8988T (cell line): ENCODE data around the gene HIVEP1.
"Not testable (repeated sequence)": the region's sequence is repeated elsewhere in the genome, so short reads cannot be mapped to it uniquely, and the experiment has no call there.

Source experiments
- DNase-seq: peaks from one replicate; pipeline ENCODE4 v3.0.0; 2011

HIVEP1 gene

DNA sequence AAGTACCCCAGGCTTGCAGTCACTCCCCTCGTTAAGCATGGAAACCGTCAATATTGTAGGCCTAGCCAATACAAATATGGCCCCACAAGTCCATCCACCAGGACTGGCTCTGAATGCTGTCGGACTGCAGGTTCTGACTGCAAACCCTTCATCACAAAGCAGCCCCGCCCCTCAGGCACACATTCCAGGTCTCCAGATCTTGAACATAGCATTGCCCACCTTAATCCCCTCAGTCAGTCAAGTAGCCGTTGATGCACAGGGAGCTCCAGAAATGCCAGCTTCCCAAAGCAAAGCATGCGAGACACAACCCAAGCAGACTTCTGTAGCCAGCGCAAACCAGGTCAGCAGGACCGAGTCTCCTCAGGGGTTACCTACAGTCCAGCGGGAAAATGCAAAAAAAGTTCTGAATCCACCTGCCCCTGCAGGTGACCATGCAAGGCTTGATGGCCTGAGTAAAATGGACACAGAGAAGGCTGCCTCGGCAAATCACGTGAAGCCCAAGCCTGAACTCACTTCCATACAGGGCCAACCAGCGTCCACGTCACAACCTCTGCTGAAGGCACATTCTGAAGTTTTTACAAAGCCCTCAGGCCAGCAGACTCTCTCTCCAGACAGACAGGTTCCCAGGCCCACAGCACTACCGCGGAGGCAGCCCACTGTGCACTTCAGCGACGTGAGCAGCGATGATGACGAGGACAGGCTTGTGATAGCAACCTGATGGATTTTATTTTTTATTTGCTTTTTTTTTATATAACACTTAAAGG, 151.8 kb downstream of the HIVEP1 start:
- no peak for DNase-seq

- no peak for DNase-seq
Observed at GRCh38 chr6:12164508-12164770, 152.3 kb downstream of the HIVEP1 start.

DNA sequence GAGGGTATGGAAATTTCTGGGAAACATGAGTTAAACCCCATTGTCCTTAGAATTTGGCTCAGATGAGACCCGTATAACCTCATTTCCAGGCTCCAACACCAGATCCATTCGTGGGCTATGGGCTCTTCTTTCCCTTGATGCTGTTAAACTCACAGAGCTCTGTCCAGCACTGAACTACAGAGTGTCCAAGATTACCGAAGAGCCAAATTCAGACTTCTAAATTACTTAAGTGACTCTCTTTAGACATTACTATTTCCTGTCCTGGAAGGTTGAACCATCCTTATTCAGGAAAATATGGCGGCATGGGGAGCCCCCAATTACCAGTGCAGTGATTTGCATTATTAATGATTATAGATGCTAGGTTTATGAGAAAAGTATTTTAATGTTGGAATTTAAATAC, 153.2 kb downstream of the HIVEP1 start:
- no peak for DNase-seq

DNA sequence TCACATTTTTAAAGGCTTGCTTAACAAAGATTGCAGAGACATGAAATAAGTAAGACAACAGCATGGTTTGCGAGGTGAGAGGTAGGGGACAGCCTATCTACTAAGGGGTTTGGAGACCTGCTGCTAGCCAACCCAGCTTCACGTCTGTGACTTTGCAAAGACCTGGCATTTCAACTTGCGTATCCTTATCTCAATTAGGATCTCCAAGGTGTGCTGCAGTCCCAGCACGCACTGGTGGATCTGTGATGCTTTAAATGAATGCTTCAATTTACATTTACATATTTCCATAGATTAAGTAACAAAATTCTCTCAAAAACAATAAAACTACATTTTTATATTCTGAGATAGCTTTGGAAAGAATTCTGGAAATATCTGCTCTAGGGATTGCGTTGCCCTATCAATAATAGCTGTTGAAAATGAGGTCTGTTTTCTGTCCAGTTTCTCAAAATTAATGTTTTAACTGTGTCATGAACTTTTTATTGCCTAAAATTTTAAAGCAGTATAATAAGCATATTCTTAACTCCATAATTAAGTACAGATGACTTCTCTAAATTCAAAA, 153.7 kb downstream of the HIVEP1 start:
- no peak for DNase-seq

DNA sequence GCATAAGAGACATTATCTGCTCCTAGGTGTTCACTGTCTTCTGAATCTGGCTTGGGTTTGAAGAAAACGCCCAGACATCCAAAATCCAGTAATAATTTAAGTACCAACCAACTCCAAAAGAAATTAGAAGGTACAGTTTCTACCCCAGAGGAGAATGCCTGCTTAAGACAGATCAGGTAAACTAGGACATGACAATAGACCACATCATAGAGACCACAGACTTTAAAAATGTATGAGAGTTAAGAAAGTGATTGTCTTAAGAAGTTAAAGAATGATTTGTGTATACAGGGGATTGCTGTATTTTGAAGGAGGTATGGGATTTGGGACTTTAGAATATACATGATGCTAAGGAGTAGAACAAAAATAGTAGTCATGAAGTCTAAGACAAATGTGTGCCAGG, 157.3 kb downstream of the HIVEP1 start:
- no peak for DNase-seq

DNA sequence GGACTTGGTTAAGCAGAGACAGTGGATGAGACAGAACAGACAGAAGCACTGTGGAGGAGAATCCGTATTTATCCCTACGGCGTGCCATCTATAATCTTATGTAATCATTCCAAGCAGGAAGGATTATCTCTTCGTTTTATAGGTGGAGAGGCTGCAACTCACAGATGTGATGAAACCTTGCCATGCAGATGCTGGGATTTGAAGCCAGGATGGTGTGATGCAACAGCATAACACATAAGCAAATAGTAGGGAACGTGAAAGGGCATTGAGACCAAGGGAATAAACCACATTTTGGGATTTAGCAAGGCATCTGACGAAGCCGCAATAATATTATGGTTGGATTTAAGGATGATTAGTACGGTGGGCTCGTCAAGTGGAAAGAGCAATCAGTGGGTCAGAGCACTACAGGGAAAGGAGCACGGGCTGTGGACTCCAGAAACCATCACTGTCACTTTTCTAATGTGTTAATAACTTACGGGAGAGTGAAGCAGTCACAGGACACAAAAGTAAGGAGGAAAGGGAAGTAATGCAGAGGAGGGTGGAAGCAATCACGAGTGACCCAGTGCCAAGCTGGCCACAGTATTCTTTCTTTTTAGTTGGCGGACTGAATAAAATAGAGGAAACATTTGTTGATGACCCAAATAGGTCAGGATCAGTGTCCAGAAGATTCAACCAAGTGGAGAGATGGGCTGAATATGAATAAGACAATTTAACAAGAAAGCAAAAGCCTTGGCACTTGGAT, 158.4 kb downstream of the HIVEP1 start:
- no peak for DNase-seq

GRCh38 chr6:12171717-12172116, 159.6 kb downstream of the HIVEP1 start:
- no peak for DNase-seq

GRCh38 chr6:12172572-12172971, 160.5 kb downstream of the HIVEP1 start:
- no peak for DNase-seq

- no peak for DNase-seq
Observed at GRCh38 chr6:12173181-12173580, 161.1 kb downstream of the HIVEP1 start.

- DNase-seq, result no peak
Observed at GRCh38 chr6:12173661-12174060, 161.5 kb downstream of the HIVEP1 start.

DNA sequence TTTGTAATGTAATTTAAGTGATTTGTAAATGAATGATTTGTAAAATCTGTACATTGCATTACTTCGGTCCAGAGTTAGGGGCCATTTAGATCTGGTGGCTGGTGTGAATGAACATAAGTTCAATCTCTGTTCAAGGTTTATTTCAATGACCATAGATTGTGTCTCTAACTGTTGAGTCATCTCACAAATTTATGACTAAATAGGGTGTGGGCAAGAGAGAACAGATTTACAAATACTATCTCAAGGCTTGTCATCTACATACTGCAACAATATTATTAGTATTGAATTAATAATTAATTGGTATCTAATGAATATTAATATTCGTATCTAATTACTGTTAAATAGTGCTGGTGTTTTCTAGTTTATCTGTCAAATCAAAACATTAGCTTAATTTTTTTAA, 162.8 kb downstream of the HIVEP1 start:
- no peak for DNase-seq

DNA sequence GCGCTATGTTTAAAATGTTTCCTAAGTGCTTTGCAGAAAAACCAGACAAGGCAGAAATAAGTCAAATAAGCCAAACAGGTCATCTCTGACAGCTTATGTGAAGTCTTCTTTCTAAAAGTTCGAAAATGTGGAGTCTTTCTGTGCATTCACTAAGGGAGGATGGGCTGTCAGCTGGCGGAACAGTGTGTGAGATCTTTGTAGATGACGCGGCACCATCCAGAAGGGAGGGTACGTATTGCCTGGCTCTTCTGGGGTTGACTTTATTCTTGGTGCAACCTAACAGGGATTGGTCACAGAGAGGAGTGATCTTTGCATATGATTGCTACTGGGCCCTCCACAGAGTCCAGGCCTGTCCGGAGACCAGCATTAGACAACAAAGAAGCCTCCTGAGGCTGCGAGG, 163.5 kb downstream of the HIVEP1 start:
- DNase-seq, result no peak

DNA sequence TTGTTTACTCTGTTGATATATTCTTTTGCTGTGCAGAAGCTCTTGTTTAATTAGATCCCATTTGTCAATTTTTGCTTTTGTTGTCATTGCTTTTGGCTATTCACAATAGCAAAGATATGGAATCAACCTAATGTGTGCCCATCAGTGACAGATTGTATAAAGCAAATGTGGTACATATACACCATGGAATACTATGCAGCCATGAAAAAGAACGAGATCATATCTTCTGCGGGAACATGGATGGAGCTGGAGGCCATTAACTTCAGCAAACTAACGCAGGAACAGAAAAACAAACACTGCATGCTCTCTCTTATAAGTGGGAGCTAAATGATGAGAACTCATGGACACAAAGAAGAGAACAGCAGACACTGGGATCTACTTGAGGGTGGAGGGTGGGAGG, 164.7 kb downstream of the HIVEP1 start:
- DNase-seq, result not testable (repeated sequence)

- DNase-seq, result no peak
Observed at GRCh38 chr6:12178521-12178920, 166.4 kb downstream of the HIVEP1 start.

- no peak for DNase-seq
Observed at GRCh38 chr6:12181481-12181880, 169.4 kb downstream of the HIVEP1 start.

- no peak for DNase-seq
Observed at GRCh38 chr6:12182676-12183075, 170.6 kb downstream of the HIVEP1 start.

DNA sequence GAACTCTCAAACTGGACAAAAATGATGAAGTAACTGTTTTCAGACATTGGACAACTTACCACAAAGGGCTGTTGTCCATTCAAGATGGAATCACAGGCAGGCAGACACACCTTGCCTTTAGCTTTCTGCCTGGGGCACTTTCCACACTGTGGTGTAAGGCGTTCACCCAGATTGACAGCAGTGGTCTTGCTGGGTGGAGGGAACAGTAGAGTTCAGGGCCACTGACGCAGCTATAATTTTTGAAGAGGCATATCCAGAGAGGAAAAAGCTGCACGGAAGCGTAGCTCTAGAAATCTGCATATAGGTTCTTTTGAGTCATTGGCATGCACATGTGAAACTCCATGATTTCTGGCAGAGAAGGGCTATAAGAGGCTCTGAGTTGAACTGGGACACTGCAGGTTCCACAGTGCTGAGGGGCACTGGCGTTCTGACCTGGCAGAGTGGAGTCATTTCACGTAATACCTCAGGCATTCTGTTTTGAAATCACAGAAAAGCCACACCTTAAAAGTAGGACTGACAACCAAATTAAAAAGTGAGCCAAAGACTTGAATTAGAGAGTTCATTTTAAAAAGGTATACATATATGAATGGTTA, 173.1 kb downstream of the HIVEP1 start:
- DNase-seq, result no peak

GRCh38 chr6:12186528-12186927, 174.4 kb downstream of the HIVEP1 start:
- no peak for DNase-seq

GRCh38 chr6:12189150-12189549, 177.0 kb downstream of the HIVEP1 start:
- no peak for DNase-seq

DNA sequence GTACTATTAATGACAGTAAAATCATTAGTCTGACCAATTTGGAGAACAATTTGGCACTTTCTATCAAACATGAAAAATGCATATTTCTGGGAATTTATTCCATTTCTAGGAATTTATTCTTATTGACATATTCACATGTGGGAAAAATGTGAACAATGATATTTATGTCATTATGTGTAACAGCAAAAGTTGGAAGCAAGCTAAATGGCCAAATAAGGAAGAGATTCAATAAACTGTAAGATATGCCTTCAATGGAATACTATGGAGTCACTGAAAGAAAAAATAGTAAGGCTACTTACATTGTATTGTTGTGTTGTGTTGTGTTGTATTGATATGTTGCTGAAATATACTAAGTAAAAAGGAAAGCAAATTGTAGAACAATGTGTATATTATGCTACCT, 177.5 kb downstream of the HIVEP1 start:
- DNase-seq, result no peak

DNA sequence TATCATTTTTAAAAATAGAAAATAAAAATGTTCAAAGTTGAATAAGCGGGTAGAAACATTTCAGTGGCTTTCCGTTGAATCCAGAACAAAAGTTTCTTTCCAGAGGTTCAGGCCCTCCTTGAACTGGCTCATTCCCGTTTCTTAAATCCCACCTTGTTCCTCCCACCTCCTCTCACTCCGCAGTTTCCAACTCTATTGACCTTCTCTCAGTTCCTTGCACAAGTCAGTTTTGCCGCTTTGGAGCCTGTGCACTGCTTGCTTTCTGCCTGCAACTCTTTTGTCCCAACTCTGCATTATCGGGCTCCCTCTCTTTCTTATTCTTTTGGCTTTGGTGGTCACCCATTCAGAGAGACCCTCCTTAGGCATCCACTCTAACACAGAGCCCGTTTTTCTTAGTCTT, 178.1 kb downstream of the HIVEP1 start:
- DNase-seq, result no peak

DNA sequence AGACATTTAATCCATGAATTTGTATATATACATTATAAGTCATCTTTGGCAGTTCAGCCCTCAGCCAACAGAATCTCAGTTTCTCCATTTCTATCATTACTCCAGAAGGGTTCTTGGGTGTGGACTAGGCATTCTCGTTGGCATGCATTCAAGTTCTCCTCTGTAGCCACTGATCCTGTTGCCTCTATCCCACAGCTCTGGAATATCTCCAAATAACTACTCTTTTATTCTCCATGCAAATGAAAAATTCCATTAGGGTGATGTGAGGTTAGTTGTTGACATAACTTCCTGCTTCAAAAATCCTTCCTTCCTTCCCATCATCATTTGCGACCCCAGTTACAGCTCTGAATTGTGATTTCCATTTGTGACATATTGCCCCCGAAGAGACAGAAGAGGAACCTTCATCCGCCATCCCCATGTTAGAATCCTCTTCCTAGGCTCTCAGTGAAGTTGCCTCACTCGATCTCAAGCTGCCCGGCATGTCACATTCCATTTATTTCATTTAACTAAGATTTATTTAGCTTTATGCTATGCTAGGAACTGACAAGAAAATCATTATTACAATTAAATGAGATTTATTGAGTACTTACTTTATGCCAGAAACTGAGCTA, 184.3 kb downstream of the HIVEP1 start:
- DNase-seq, result no peak

- DNase-seq, result no peak
Observed at GRCh38 chr6:12198851-12199250, 186.7 kb downstream of the HIVEP1 start.
